Activated CD8-positive, alpha-beta memory T cell treated with anti-CD3 and anti-CD28 coated beads, Interleukin-2, amount 50 U/mL, for 4 hours (primary cell): ENCODE data around the gene MIB2.

Experiments
- DNase-seq: peaks from one replicate; pipeline ENCODE4 v3.0.0-alpha.2; 2020

The MIB2 gene

GRCh38 chr1:1616045-1616790, 918 bp downstream of the MIB2 start:
- peak; percentile 45 for DNase-seq

- DNase-seq: no peak
Observed at GRCh38 chr1:1616838-1617237, 1.5 kb downstream of the MIB2 start.

GRCh38 chr1:1617516-1617915, 2.2 kb downstream of the MIB2 start:
- DNase-seq: no peak

- no peak for DNase-seq
Observed at GRCh38 chr1:1617925-1618324, 2.6 kb downstream of the MIB2 start.

- DNase-seq: no peak
Observed at GRCh38 chr1:1618396-1619068, 3.2 kb downstream of the MIB2 start.

GRCh38 chr1:1619917-1620361, 4.6 kb downstream of the MIB2 start:
- DNase-seq: no peak

- DNase-seq: no peak
Observed at GRCh38 chr1:1620433-1621139, 5.3 kb downstream of the MIB2 start.

GRCh38 chr1:1621173-1622009, 6.1 kb downstream of the MIB2 start:
- DNase-seq: no peak

GRCh38 chr1:1622010-1622787, 6.9 kb downstream of the MIB2 start:
- DNase-seq: no peak

- DNase-seq: no peak
Observed at GRCh38 chr1:1622788-1623094, 7.4 kb downstream of the MIB2 start.

- no peak for DNase-seq
Observed at GRCh38 chr1:1623181-1623630, 7.9 kb downstream of the MIB2 start.

GRCh38 chr1:1623631-1624442, 8.5 kb downstream of the MIB2 start:
- no peak for DNase-seq

GRCh38 chr1:1624443-1625403, 9.4 kb downstream of the MIB2 start:
- DNase-seq: no peak

GRCh38 chr1:1625404-1625775, 10.1 kb downstream of the MIB2 start:
- DNase-seq: no peak

- DNase-seq: no peak
Observed at GRCh38 chr1:1625824-1626206, 10.5 kb downstream of the MIB2 start.

- no peak for DNase-seq
Observed at GRCh38 chr1:1626207-1627141, 11.2 kb downstream of the MIB2 start.

- DNase-seq: peak; percentile 20
Observed at GRCh38 chr1:1627261-1627828, 12.0 kb downstream of the MIB2 start.
